Stimulated activated naive CD8-positive, alpha-beta T cell treated with anti-CD3 and anti-CD28 coated beads, Interleukin-15, Interleukin-2, amounts not matched to agents 100 ng/mL and 50 ng/mL, for 24 hours (primary cell): ENCODE results near the gene MAP7.
"Not testable (repeated sequence)": the region's sequence is repeated elsewhere in the genome, so short reads cannot be mapped to it uniquely, and the experiment has no call there.

Experiments
- H3K27ac Mint-ChIP-seq: one replicate; pipeline ENCODE4 v1.8.0; 2021; ENCODE audit warnings: mild to moderate bottlenecking, mixed read lengths
- H3K27me3 Mint-ChIP-seq: one replicate; pipeline ENCODE4 v1.8.0; 2021; ENCODE audit warnings: mixed read lengths
- H3K36me3 Mint-ChIP-seq: one replicate; pipeline ENCODE4 v1.8.0; 2021; ENCODE audit warnings: low read depth, mixed read lengths
- H3K4me1 Mint-ChIP-seq: one replicate; pipeline ENCODE4 v1.8.0; 2021; ENCODE audit warnings: low read depth, mixed read lengths
- H3K4me3 Mint-ChIP-seq: one replicate; pipeline ENCODE4 v1.8.0; 2021; ENCODE audit warnings: mild to moderate bottlenecking, mixed read lengths
- H3K9me3 Mint-ChIP-seq: one replicate; pipeline ENCODE4 v1.8.0; 2021; ENCODE audit warnings: mixed read lengths

The MAP7 gene

DNA sequence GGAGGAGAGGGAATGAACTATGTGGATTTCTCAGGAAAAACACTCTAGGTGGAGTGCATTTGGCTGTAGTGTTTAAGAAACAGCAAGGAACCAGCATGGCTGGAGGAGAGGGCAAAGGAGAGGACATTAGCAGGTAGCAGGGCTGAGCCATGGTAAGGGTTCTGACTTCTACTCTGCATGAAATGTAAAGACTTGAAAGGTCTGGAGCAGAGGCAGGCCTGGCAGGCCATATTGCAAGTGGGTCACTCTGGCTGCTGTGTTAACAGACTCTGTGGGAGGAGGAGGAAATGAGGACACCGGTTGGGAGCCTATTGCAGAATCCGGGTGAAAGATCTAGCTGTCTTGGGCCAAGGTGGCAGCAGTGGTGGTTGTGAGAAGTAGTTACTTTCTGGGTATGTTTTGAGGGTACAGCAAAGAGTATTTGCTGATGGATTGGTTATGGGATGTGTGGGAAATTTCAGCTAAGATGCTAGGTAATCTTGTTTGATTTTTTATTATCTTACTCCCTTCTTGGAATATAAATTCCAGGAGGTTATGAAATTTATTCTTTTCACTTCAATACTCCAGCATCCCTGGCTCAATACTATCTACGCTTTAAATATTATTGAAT is 144.7 kb downstream of the MAP7 start:
- H3K4me3 Mint-ChIP-seq, result no peak overlapping the region
- H3K27me3 Mint-ChIP-seq, result peaks cover 4% of the 10 kb centered on the region
- no peak overlapping the region for H3K27ac Mint-ChIP-seq
- H3K36me3 Mint-ChIP-seq, result no peaks in the 10 kb centered on the region
- no peaks in the 10 kb centered on the region for H3K4me1 Mint-ChIP-seq
- H3K9me3 Mint-ChIP-seq, result no peaks in the 10 kb centered on the region

DNA sequence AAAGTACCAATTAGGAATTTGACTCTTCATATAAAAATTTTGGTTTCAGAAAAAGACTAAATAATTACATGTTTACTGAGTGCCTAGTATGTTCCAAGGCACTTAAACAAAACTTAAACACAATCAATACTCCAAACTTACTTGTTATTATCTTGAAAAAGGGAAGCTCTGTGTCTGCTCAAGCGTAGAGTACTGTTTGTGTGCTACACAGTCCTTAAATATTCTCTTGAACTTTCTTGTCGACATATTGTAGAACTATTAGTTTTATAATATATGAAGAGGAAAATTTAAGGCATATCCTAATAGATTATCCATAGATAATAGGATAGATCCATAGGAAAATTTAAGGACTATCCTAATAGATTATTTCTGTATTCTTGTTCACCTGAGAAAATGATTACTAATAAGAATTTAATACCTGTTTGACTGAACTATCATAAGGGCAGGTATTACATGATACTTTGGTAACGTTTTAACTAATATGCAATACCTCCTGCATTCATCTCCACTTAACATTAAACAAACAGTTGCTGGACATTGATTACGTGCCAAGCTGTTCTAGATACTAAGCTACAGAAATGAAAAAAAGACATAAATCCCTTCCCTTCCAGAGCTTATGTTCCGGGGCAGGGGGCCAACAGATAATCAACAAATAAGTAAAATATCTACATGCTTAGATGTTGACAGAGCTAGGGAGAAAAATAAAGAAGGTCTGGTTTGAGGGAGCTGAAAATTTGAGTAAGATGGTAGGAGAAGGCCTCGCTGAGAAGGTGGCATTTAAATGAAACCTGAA is 145.4 kb downstream of the MAP7 start:
- Mint-ChIP-seq H3K36me3 (no peaks in the 10 kb centered on the region), H3K27me3 (peaks cover 4% of the 10 kb centered on the region), H3K9me3 (no peaks in the 10 kb centered on the region), H3K4me1 (no peaks in the 10 kb centered on the region), H3K27ac (no peak overlapping the region), H3K4me3 (no peak overlapping the region)

DNA sequence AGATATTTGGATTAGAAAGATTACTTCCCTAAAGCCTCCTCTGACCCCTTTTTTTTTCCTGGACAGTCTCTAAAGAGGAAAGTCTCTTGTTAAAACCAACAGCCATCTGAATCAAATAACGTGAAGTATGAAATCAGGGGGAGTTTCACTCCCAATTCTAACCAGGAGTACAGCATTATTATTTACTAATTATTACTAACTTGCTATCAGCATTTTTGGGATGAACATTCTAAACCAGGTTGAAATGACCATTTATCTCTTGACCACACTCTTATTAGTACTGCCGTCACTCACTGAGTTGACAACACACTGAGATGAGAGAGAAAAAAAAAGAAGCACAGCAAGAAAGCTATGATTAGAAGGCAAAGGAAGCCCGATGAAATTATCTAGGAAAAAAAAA is 146.2 kb downstream of the MAP7 start:
- no peaks in the 10 kb centered on the region for H3K9me3 Mint-ChIP-seq

DNA sequence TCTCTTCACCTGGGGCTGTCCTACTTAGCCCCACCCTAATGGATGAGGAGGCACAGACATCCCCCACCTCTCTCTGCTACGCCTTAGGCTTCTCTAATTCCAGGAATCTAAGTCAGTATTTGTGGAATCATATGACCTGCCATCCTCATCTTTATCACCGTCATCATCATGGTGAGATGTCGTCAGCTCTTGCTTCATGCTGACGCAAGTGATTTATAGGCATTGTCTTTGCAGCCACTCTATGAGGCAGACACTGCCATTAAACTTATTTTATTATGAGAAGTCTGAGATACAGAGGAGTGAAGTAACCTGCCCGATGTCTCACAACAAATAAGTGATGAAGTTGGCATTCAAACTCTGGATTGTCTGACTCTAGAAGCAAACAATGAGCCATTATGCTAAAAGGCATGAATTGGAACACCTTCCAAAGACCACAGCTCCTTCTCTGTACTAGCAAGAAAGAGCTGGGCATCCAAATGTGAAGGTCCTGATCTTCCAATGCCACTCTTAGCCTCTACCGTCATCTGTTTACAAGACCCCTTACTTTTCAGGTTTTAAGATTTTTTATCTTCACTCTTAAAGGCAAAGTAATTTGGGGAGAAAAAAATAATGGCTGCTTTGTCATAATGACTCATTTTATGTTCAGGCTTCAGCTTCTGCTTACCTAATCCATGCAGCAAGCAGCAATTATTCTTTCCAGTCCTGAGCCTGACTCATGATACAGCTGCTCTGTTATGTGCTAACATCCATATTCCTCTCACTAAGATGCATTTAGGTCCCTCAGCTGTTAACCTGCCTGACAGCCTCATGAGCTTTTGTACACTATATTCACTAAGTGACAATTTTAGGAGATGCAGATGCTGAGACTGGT is 146.9 kb downstream of the MAP7 start:
- no peak overlapping the region for H3K4me3 Mint-ChIP-seq
- no peak overlapping the region for H3K27ac Mint-ChIP-seq
- H3K9me3 Mint-ChIP-seq, result no peaks in the 10 kb centered on the region
- no peaks in the 10 kb centered on the region for H3K36me3 Mint-ChIP-seq
- peaks cover 8% of the 10 kb centered on the region for H3K27me3 Mint-ChIP-seq
- no peaks in the 10 kb centered on the region for H3K4me1 Mint-ChIP-seq

More for the DNA sequence above, 146.2 kb downstream of the MAP7 start:
- no peak overlapping the region for H3K27ac Mint-ChIP-seq
- H3K4me3 Mint-ChIP-seq, result no peak overlapping the region
- peaks cover 4% of the 10 kb centered on the region for H3K27me3 Mint-ChIP-seq
- no peaks in the 10 kb centered on the region for H3K36me3 Mint-ChIP-seq
- H3K4me1 Mint-ChIP-seq, result no peaks in the 10 kb centered on the region

DNA sequence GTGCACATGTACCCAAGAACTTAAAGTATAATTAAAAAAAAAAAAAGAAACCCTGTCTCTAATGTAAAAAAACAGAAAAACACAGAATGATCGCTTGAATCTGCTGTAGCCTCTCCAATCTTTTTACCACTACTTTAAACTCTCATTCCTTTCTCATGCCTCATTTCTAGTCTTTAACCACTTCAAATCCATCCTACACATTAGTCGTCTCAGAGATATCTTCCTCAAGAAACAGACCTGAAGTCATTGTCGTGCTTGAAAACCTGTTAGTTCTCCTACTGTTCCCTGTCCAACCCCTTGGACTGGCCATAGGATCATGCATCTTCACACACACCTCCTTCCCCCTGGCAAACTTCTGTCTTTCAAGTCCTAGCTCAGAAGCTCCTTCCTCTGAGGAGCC is 148.5 kb downstream of the MAP7 start:
- no peaks in the 10 kb centered on the region for H3K9me3 Mint-ChIP-seq
- H3K36me3 Mint-ChIP-seq, result no peaks in the 10 kb centered on the region
- peaks cover 5% of the 10 kb centered on the region for H3K27me3 Mint-ChIP-seq
- no peak overlapping the region for H3K4me3 Mint-ChIP-seq
- no peaks in the 10 kb centered on the region for H3K4me1 Mint-ChIP-seq
- no peak overlapping the region for H3K27ac Mint-ChIP-seq

DNA sequence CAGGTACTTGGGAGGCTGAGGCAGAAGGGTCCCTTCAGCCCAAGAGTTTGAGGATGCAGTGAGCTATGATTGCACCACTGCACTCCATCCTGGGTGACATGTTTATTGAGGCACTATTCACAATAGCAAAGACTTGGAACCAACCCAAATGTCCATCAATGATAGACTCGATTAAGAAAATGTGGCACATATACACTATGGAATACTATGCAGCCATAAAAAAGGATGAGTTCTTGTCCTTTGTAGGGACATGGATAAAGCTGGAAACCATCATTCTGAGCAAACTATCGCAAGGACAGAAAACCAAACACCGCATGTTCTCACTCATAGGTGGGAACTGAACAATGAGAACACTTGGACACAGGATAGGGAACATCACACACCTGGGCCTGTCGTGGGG is 149.0 kb downstream of the MAP7 start:
- not testable (repeated sequence) for H3K4me3 Mint-ChIP-seq, H3K36me3 Mint-ChIP-seq, H3K27me3 Mint-ChIP-seq, H3K9me3 Mint-ChIP-seq, H3K27ac Mint-ChIP-seq, H3K4me1 Mint-ChIP-seq

DNA sequence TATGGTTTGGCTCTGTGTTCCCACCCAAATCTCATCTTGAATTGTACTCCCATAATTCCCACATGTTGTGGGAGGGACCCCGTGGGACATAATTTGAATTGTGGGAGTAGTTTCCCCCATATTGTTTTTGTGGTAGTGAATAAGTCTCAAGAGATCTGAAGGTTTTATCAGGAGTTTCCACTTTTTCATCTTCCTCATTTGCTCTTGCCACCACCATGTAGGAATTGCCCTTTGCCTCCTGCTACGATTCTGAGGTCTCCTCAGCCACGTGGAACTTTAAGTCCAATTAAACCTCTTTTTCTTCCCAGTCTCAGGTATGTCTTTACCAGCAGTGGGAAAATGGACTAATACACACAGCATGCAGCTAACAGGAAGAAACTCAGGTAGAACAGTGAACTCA is 151.8 kb downstream of the MAP7 start:
- Mint-ChIP-seq H3K27ac (no peak overlapping the region), H3K36me3 (no peaks in the 10 kb centered on the region), H3K9me3 (no peaks in the 10 kb centered on the region), H3K4me3 (no peak overlapping the region), H3K27me3 (peaks cover 5% of the 10 kb centered on the region), H3K4me1 (no peaks in the 10 kb centered on the region)

DNA sequence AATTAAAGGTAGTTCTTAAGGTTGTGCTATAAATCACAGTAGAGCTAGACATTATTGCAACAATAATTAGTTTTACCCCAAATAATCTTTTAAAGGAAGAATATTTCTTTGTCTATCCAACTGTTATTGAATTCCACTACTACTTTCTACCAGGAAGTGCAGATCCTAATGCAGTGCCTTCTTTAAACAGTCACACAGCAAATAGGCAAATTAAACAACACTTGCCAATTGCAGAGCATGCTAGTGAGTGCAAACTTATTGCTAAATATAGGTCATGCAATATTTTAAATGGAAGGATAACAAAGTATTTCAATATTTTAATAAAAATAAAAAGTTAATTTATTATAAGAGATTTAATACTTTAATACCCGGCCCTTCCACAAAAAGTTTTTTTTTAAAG is 153.3 kb downstream of the MAP7 start:
- Mint-ChIP-seq H3K4me3 (no peak overlapping the region), H3K9me3 (no peaks in the 10 kb centered on the region), H3K36me3 (no peaks in the 10 kb centered on the region), H3K4me1 (no peaks in the 10 kb centered on the region), H3K27ac (no peak overlapping the region), H3K27me3 (peaks cover 5% of the 10 kb centered on the region)

DNA sequence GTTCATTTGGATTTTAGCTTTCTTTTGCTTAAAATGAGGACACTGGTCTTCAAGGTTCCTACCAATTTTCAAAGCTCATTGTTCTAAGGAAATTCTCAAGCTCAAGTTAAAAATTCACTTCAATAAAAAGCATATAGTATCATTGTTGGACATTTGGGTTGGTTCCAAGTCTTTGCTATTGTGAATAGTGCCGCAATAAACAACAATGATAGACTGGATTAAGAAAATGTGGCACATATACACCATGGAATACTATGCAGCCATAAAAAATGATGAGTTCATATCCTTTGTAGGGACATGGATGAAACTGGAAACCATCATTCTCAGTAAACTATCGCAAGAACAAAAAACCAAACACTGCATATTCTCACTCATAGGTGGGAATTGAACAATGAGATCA is 159.3 kb downstream of the MAP7 start:
- not testable (repeated sequence) for H3K27me3 Mint-ChIP-seq, H3K4me3 Mint-ChIP-seq, H3K9me3 Mint-ChIP-seq, H3K27ac Mint-ChIP-seq, H3K4me1 Mint-ChIP-seq, H3K36me3 Mint-ChIP-seq

DNA sequence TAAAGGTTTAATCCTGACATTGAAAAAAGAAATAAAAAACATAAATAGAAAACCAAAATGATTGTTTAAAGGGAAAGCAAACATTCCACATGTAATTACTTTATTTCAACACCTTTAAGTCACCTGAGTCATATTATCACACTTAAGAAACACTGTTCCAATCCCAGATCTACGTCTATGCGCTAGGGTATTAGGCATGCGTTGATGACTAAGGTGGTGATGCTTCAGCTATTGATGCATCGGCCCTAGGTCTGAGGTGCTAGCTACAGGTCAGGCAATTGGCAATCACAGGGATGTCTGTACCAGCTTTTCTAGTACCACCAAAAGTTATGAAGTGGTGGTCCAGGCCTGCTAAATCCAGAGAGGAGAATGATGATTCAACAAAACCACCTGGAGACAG is 162.9 kb downstream of the MAP7 start:
- Mint-ChIP-seq H3K27ac (no peak overlapping the region), H3K36me3 (no peaks in the 10 kb centered on the region), H3K4me1 (no peaks in the 10 kb centered on the region), H3K9me3 (no peaks in the 10 kb centered on the region), H3K4me3 (no peak overlapping the region), H3K27me3 (no peaks in the 10 kb centered on the region)

DNA sequence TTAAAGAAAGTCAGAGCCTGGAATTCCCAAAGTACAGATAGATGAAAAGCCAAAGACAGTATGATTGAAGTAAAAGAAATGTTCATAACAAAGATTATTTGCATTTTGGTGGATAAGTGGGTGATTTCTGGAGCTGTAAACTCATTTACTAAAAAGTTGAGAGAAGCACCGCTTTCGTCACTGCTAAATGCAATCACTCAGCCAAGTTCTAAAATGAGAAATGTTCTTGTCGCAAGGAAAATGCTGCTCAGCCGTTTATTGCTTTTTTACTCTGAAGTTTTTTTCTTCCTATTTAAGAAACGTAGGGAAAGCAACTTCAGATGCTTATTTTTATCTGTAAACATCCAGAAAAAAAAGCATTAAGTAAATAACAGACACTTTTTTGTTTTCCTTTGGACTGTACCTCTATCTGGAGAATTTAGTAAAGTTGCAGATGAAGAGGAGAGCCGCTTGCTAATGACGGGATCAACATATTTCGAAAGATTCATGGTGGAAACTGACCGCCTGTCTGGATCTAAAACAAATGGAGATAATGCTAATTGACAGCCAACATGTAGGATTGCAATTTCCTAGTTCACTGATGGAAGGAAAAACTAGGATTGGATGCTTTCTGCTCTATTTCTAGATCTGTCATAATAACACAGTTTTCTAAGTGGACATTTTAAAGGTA is 166.8 kb downstream of the MAP7 start:
- Mint-ChIP-seq H3K27ac (no peak overlapping the region), H3K27me3 (no peaks in the 10 kb centered on the region), H3K9me3 (no peaks in the 10 kb centered on the region), H3K4me1 (no peaks in the 10 kb centered on the region), H3K4me3 (no peak overlapping the region), H3K36me3 (no peaks in the 10 kb centered on the region)

DNA sequence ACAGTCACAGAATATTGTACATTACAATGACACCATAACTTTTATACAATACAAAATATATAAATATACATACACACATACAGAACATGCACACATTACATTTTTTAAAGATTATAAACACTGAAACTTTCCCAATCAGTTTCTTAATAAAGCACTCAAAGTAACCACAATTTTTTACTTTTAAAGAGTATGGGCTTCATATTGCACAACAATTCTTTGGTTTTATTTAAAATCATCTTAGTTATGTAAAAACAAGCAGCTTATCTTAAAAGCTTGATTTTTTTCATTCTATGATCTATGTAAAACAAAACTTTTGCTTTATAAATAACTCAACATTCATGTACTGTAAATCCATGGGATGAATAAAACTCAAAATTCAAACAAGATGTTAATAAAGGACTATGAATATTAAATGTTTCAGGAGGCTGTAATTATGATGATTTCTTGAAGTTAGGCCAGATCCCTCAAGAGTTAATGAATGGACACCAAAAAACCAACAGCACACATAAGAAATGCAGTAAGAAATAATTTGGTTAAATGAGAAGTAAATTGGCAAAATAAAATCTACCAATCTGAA is 167.5 kb downstream of the MAP7 start:
- Mint-ChIP-seq H3K27me3 (no peaks in the 10 kb centered on the region), H3K9me3 (no peaks in the 10 kb centered on the region), H3K4me1 (peaks cover under 1% of the 10 kb centered on the region), H3K36me3 (no peaks in the 10 kb centered on the region), H3K27ac (no peak overlapping the region), H3K4me3 (no peak overlapping the region)

DNA sequence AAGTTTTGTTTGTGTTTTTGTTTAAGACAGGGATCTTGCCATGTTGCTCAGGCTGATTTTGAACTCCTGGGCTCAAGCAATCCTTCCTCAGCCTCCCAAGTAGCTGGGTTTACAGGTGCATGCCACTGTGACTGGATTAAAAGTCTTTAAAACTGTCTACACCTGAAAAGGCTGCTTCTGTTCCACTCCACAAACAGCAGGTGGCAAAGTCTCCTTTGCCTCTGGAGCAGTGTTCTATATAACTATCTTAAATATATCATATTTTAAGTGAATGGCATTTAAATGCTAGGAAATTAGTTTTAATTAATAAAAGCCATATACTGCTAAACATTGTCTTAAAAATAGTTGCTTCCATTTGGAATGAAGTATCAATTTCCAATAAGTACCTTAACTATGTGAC is 171.3 kb downstream of the MAP7 start:
- Mint-ChIP-seq H3K36me3 (no peaks in the 10 kb centered on the region), H3K9me3 (no peaks in the 10 kb centered on the region), H3K4me1 (peaks cover 6% of the 10 kb centered on the region), H3K27ac (no peak overlapping the region), H3K27me3 (peaks cover 7% of the 10 kb centered on the region), H3K4me3 (no peak overlapping the region)

DNA sequence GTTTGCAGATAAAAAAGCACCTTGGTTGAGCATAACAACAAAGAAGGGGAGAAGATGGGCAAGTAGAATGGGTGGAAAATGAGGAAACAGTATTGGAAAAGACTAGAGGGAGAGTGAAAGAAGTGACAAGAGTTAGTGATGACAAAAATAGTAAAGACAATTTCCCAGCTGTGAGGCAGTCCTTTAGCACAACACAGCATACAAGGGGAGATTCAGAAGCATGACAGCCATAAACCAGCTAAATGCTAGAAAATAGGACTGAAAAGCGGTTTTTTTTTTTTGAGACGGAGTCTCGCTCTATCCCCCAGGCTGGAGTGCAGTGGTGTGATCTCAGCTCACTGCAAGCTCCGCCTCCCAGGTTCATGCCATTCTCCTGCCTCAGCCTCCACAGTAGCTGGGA is 174.4 kb downstream of the MAP7 start:
- not testable (repeated sequence) for H3K27ac Mint-ChIP-seq, H3K4me1 Mint-ChIP-seq, H3K36me3 Mint-ChIP-seq, H3K9me3 Mint-ChIP-seq, H3K4me3 Mint-ChIP-seq
- peaks cover 20% of the 10 kb centered on the region for H3K27me3 Mint-ChIP-seq

DNA sequence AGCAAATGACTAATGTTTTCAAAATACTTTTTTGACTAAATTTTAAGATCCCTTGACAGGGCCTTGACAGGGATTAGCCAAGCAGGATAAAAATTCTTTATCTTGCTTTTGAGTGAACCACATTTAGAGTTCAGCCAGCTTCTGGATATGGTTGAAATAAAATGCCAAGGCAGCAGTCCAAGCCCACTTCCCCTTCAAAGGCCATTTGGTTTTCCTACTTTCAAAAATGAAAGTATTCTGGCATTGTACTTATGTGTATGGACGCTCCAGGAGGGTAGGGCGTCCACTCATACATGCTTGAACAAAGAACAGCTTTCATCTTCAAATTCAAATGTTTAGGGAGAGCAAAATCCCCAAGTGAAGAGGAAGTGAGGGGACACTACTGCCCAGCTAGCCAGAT is 178.3 kb downstream of the MAP7 start:
- Mint-ChIP-seq H3K27ac (no peak overlapping the region), H3K9me3 (no peaks in the 10 kb centered on the region), H3K4me1 (no peaks in the 10 kb centered on the region), H3K36me3 (no peaks in the 10 kb centered on the region), H3K27me3 (peaks cover 25% of the 10 kb centered on the region), H3K4me3 (no peak overlapping the region)
